Naive thymus-derived CD4-positive, alpha-beta T cell (primary cell): ENCODE data around the gene OR4D10. TPM values are rescaled to one million over a fixed set of nuclear protein-coding genes. Genes with fewer than 3 reads are reported as not detected.
"Not testable (repeated sequence)": the region's sequence is repeated elsewhere in the genome, so short reads cannot be mapped to it uniquely, and the experiment has no call there.

Experiments
- ATAC-seq: fragments of 150-1000 bp; cut with Tn5 transposase; 2 replicates; pipeline ENCODE4 v1.10.0; 2021; ENCODE audit warnings: mild to moderate bottlenecking, moderate library complexity
- CTCF ChIA-PET: fragments of 350-600 bp; sonication (Branson Sonifier 250); formaldehyde crosslinking; loops from one replicate; lab custom pipeline; 2021; ENCODE audit warnings: antibody characterized with exemption; lab: Charles Lee
- POLR2A ChIA-PET: fragments of 350-600 bp; sonication (Branson Sonifier 250); formaldehyde crosslinking; loops from one replicate; lab custom pipeline; 2021; ENCODE audit warnings: antibody characterized with exemption, inconsistent platforms; lab: Charles Lee
- DNase-seq, 9 donors: peaks; one replicate each; pipeline versions ENCODE4 v3.0.0 to v3.0.0-alpha.2; 2020 to 2022; ENCODE audit warnings: mixed read lengths in 1 of 9
- H3K27ac ChIP-seq: one replicate; pipeline ENCODE4 v1.7.0; 2013; ENCODE audit warnings: mild to moderate bottlenecking, low read depth, low read length, moderate library complexity
- H3K27me3 ChIP-seq, 2 donors: one replicate each; pipeline ENCODE4 v1.7.0; 2013; ENCODE audit warnings: low read length in 2 of 2, mild to moderate bottlenecking in 2 of 2, moderate library complexity in 2 of 2; ENCODE audit not compliant: control insufficient read depth in 2 of 2, insufficient read depth in 2 of 2
- H3K36me3 ChIP-seq, 3 experiments: 1 replicate in 2 of 3; 2 replicates in 1 of 3; pipeline ENCODE4 v1.7.0; 2013; ENCODE audit warnings: low read length in 3 of 3, mild to moderate bottlenecking in 3 of 3, moderate library complexity in 1 of 3; ENCODE audit not compliant: insufficient read depth in 3 of 3, control insufficient read depth in 2 of 3
- H3K4me1 ChIP-seq, 2 donors: one replicate each; pipeline ENCODE4 v1.7.0; 2013; ENCODE audit warnings: low read length in 2 of 2, mild to moderate bottlenecking in 2 of 2, moderate library complexity in 1 of 2; ENCODE audit not compliant: control insufficient read depth in 2 of 2, insufficient read depth in 2 of 2
- H3K4me3 ChIP-seq: 2 replicates; pipeline ENCODE4 v1.7.0; 2013; ENCODE audit warnings: mild to moderate bottlenecking, low read length
- H3K9me3 ChIP-seq, 3 experiments: 1 replicate in 2 of 3; 2 replicates in 1 of 3; pipeline ENCODE4 v1.7.0; 2013; ENCODE audit warnings: low read length in 3 of 3; ENCODE audit not compliant: control insufficient read depth in 2 of 3
- H3K27ac Mint-ChIP-seq, 9 donors: one replicate each; pipeline ENCODE4 v1.8.0; 2020 to 2022; ENCODE audit warnings: mixed read lengths in 9 of 9, mild to moderate bottlenecking in 8 of 9, moderate library complexity in 5 of 9, inconsistent platforms in 2 of 9
- H3K27me3 Mint-ChIP-seq, 5 donors: one replicate each; pipeline ENCODE4 v1.8.0; 2021 to 2022; ENCODE audit warnings: mixed read lengths in 5 of 5, mild to moderate bottlenecking in 1 of 5
- H3K36me3 Mint-ChIP-seq, 5 donors: one replicate each; pipeline ENCODE4 v1.8.0; 2020 to 2022; ENCODE audit warnings: mixed read lengths in 5 of 5, mild to moderate bottlenecking in 3 of 5, inconsistent platforms in 1 of 5
- H3K4me1 Mint-ChIP-seq, 7 donors: one replicate each; pipeline ENCODE4 v1.8.0; 2020 to 2022; ENCODE audit warnings: mixed read lengths in 7 of 7, mild to moderate bottlenecking in 3 of 7, inconsistent platforms in 1 of 7
- H3K4me3 Mint-ChIP-seq, 10 donors: one replicate each; pipeline ENCODE4 v1.8.0; 2020 to 2022; ENCODE audit warnings: mild to moderate bottlenecking in 10 of 10, mixed read lengths in 10 of 10, moderate library complexity in 6 of 10, inconsistent platforms in 2 of 10
- H3K9me3 Mint-ChIP-seq, 11 donors: one replicate each; pipeline ENCODE4 v1.8.0; 2020 to 2022; ENCODE audit warnings: mixed read lengths in 11 of 11, mild to moderate bottlenecking in 4 of 11, inconsistent platforms in 1 of 11, moderate library complexity in 1 of 11
- intact Hi-C, 2 donors: fragments of 100-400 bp; cut with micrococcal nuclease; formaldehyde crosslinking; loops; one replicate each; pipeline ENCODE4 v1.15.1; 2023
- polyA plus RNA-seq, 2 donors: library from polyadenylated mRNA; unstranded; fragments of 300-500 nt; fragmentation: Illumina TruSeq; gene quantifications; one replicate each; pipeline ENCODE4 v1.2.3, GENCODE V29; 2021
- total RNA-seq, 6 experiments: library from RNA in 5 of 6; stranded (reverse) in 5 of 6; gene quantifications; 1 replicate in 5 of 6; 2 replicates in 1 of 6; pipeline ENCODE4 v1.2.3 and lab custom pipeline; 2021 to 2026

OR4D10 gene
- total and polyA plus RNA-seq, 7 experiments from 2014 or later, result not detected

- peaks cover 0 to 4% (median 0%) of the 10 kb centered on the region in 5 donors for H3K27me3 Mint-ChIP-seq
- H3K4me1 ChIP-seq, result peaks cover 0 to 12% of the 10 kb centered on the region in 2 donors
- H3K27ac Mint-ChIP-seq, result peak overlapping the region in 2 of 9 donors; percentile 35 to 47
- peaks cover 0 to 6% (median 0%) of the 10 kb centered on the region in 5 donors for H3K36me3 Mint-ChIP-seq
- H3K36me3 ChIP-seq, result no peaks in the 10 kb centered on the region
- peaks cover 0 to 5% (median 0%) of the 10 kb centered on the region in 11 donors for H3K9me3 Mint-ChIP-seq
- DNase-seq, result no peak
- H3K9me3 ChIP-seq, result no peaks in the 10 kb centered on the region
- H3K4me3 Mint-ChIP-seq, result no peak overlapping the region
- H3K4me3 ChIP-seq, result no peak overlapping the region
- no peak overlapping the region for H3K27ac ChIP-seq
- no peaks in the 10 kb centered on the region for H3K27me3 ChIP-seq
- POLR2A ChIA-PET, result interaction anchor here (0.7 kb wide), 1 partner anchor 40 kb away, joined by 3 read pairs; no protein-coding TSS in a partner anchor
- intact Hi-C loops, result no loop called here
- peaks cover 22 to 33% (median 29%) of the 10 kb centered on the region in 7 donors for H3K4me1 Mint-ChIP-seq
- no peak for ATAC-seq
- CTCF ChIA-PET, result no interaction called here
Measured at GRCh38 chr11:59511675-59512074, 38.6 kb downstream of the OR4D10 start.

GRCh38 chr11:59520139-59520538 lies 47.0 kb downstream of the OR4D10 start:
- H3K4me3 Mint-ChIP-seq, CTCF ChIA-PET, H3K4me3 ChIP-seq, H3K9me3 ChIP-seq, H3K27me3 ChIP-seq, POLR2A ChIA-PET, H3K9me3 Mint-ChIP-seq, H3K4me1 ChIP-seq, H3K27ac ChIP-seq, H3K4me1 Mint-ChIP-seq, H3K36me3 Mint-ChIP-seq, H3K36me3 ChIP-seq, intact Hi-C loops, ATAC-seq, DNase-seq: not testable (repeated sequence)
- H3K27me3 Mint-ChIP-seq, result peaks cover 0 to 33% (median 5%) of the 10 kb centered on the region in 5 donors
- H3K27ac Mint-ChIP-seq, result peak overlapping the region in 1 of 9 donors; percentile 33

- DNase-seq (no peak), ATAC-seq (no peak)
- H3K27ac ChIP-seq, result no peak overlapping the region
- intact Hi-C loops, result no loop called here
- H3K27me3 ChIP-seq, result no peaks in the 10 kb centered on the region
- Mint-ChIP-seq H3K36me3 (no peaks in the 10 kb centered on the region), H3K4me1 (peaks cover 0 to 2% (median 0%) of the 10 kb centered on the region in 7 donors), H3K9me3 (no peaks in the 10 kb centered on the region), H3K4me3 (no peak overlapping the region), H3K27me3 (peaks cover 0 to 36% (median 9%) of the 10 kb centered on the region in 5 donors), H3K27ac (no peak overlapping the region)
- POLR2A ChIA-PET, result no interaction called here
- no peak overlapping the region for H3K4me3 ChIP-seq
- CTCF ChIA-PET, result no interaction called here
- H3K36me3 ChIP-seq, result no peaks in the 10 kb centered on the region
- H3K4me1 ChIP-seq, result no peaks in the 10 kb centered on the region
- H3K9me3 ChIP-seq, result no peaks in the 10 kb centered on the region
Measured at GRCh38 chr11:59520741-59521140, 47.6 kb downstream of the OR4D10 start.

GRCh38 chr11:59523541-59523940 lies 50.4 kb downstream of the OR4D10 start:
- DNase-seq (no peak), ATAC-seq (no peak)
- POLR2A ChIA-PET, result interaction anchor here (0.9 kb wide), 1 partner anchor 261 kb away, joined by 5 read pairs; no protein-coding TSS in a partner anchor
- no peaks in the 10 kb centered on the region for H3K36me3 ChIP-seq
- H3K4me3 ChIP-seq, result no peak overlapping the region
- no peaks in the 10 kb centered on the region for H3K9me3 Mint-ChIP-seq
- peaks cover 0 to 2% (median 0%) of the 10 kb centered on the region in 7 donors for H3K4me1 Mint-ChIP-seq
- peaks cover 0 to 38% (median 9%) of the 10 kb centered on the region in 5 donors for H3K27me3 Mint-ChIP-seq
- no peaks in the 10 kb centered on the region for H3K27me3 ChIP-seq
- H3K27ac Mint-ChIP-seq, result peak overlapping the region in 1 of 9 donors; percentile 7
- no peak overlapping the region for H3K27ac ChIP-seq
- no peak overlapping the region for H3K4me3 Mint-ChIP-seq
- H3K36me3 Mint-ChIP-seq, result no peaks in the 10 kb centered on the region
- CTCF ChIA-PET, result no interaction called here
- H3K4me1 ChIP-seq, result no peaks in the 10 kb centered on the region
- no peaks in the 10 kb centered on the region for H3K9me3 ChIP-seq
- intact Hi-C loops, result no loop called here

DNA sequence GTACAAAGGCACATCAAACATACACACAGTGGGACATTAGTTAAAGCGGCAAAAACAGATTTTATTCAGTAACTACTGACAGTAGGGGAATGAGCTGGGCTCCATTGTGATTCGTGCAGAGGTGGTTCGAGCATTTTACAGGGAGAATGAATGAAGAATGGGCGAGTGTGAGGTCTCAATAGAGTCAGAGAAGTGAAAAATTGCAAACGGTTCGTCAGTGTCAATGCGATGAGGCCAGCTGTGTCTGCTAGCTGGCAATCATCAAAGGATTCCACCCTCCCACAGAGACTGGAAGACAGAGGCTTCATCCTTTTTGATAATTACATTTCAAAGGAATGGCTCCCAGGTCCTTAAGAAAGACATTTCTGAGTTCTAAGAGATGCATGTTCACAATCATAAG lies 55.6 kb downstream of the OR4D10 start:
- Mint-ChIP-seq H3K36me3 (peaks cover 0 to 3% (median 0%) of the 10 kb centered on the region in 5 donors), H3K27me3 (peaks cover 0 to 20% (median 9%) of the 10 kb centered on the region in 5 donors), H3K27ac (no peak overlapping the region), H3K4me3 (no peak overlapping the region), H3K4me1 (no peaks in the 10 kb centered on the region), H3K9me3 (no peaks in the 10 kb centered on the region)
- Histone ChIP-seq H3K27ac (no peak overlapping the region), H3K27me3 (no peaks in the 10 kb centered on the region), H3K4me3 (no peak overlapping the region), H3K9me3 (no peaks in the 10 kb centered on the region), H3K4me1 (no peaks in the 10 kb centered on the region), H3K36me3 (no peaks in the 10 kb centered on the region)
- ChIA-PET POLR2A (no interaction called here), CTCF (interaction anchor here (0.6 kb wide), 1 partner anchor 9 kb away, joined by 4 read pairs; no protein-coding TSS in a partner anchor)
- intact Hi-C loops, result no loop called here
- DNase-seq (no peak), ATAC-seq (no peak)

Other genes starting within 250 kb of the OR4D10 start
- not detected for gene OR5AN1, start 114.4 kb upstream of the OR4D10 start, total RNA-seq
- gene OR5AN1, start 114.4 kb upstream of the OR4D10 start, polyA plus RNA-seq, result not detected
- gene OR5A2, start 46.9 kb upstream of the OR4D10 start, total RNA-seq, result not detected
- not detected for gene OR5A2, start 46.9 kb upstream of the OR4D10 start, polyA plus RNA-seq
- not detected for gene OR5A1, start 36.8 kb upstream of the OR4D10 start, total RNA-seq
- not detected for gene OR5A1, start 36.8 kb upstream of the OR4D10 start, polyA plus RNA-seq
- not detected for gene OR4D6, start 16.4 kb upstream of the OR4D10 start, total RNA-seq
- not detected for gene OR4D6, start 16.4 kb upstream of the OR4D10 start, polyA plus RNA-seq
- not detected for gene OR4D11, start 30.3 kb downstream of the OR4D10 start, total RNA-seq
- not detected for gene OR4D11, start 30.3 kb downstream of the OR4D10 start, polyA plus RNA-seq
- gene OR4D9, start 38.2 kb downstream of the OR4D10 start, total RNA-seq, result not detected
- not detected for gene OR4D9, start 38.2 kb downstream of the OR4D10 start, polyA plus RNA-seq
- gene OSBP, start 142.5 kb downstream of the OR4D10 start, total RNA-seq, result 10 to 100 TPM; 39.8 to 57.6 (median 52.4) TPM
- 10 to 100 TPM; 21.0 to 34.5 TPM for gene OSBP, start 142.5 kb downstream of the OR4D10 start, polyA plus RNA-seq
- 10 to 100 TPM; 40.6 to 60.1 (median 45.3) TPM for gene PATL1, start 195.7 kb downstream of the OR4D10 start, total RNA-seq
- 1 to 10 TPM; 5.7 to 7.6 TPM for gene PATL1, start 195.7 kb downstream of the OR4D10 start, polyA plus RNA-seq
- gene OR10V1, start 240.5 kb downstream of the OR4D10 start, total RNA-seq, result not detected
- gene OR10V1, start 240.5 kb downstream of the OR4D10 start, polyA plus RNA-seq, result not detected